Sciatic nerve (tissue), 2 donors: ENCODE results near the gene KLHL1. TPM values are rescaled to one million over a fixed set of nuclear protein-coding genes. Genes with fewer than 3 reads are reported as not detected.
"Not testable (repeated sequence)": the region's sequence is repeated elsewhere in the genome, so short reads cannot be mapped to it uniquely, and the experiment has no call there.

ENCODE experiments used
- ATAC-seq: fragments of 200-7000 bp; cut with Tn5 transposase; one replicate; pipeline ENCODE4 v1.9.1; 2020; ENCODE audit warnings: mild to moderate bottlenecking, moderate library complexity
- DNase-seq: peaks from one replicate; pipeline ENCODE4 v3.0.0-alpha.2; 2020; ENCODE audit warnings: low spot score
- intact Hi-C: fragments of 100-400 bp; cut with DNase I; formaldehyde crosslinking; loops from one replicate; pipeline ENCODE4 v1.14.2; 2022
- total RNA-seq: library from RNA; stranded (reverse); fragmentation: NEBNext Ultra II Directional; extraction: Animal tissue kit (Norgen Biotek cat#: 25700); gene quantifications from one replicate; pipeline ENCODE4 v1.2.1, GENCODE V29; 2021
- donor health status: DM: no; HTN: no; CAD: no.
- donor health status: DM: no; HTN: no; CAD: no.

Gene KLHL1
- total RNA-seq = not detected

GRCh38 chr13:70108356-70109105 is at the start of gene KLHL1:
KLHL1 (minus strand) TSS chr13:70108452; CDS start chr13:70107699, 753 bp downstream.
- ATAC-seq = no peak
- no peak for DNase-seq
- intact Hi-C loops = no loop called here

GRCh38 chr13:70142658-70143057 is 34.4 kb upstream of the KLHL1 start:
- intact Hi-C loops, DNase-seq, ATAC-seq: not testable (repeated sequence)

- intact Hi-C loops = no loop called here
- DNase-seq = no peak
- no peak for ATAC-seq
These were observed 19.8 kb upstream of the KLHL1 start for GRCh38 chr13:70128098-70128497.

GRCh38 chr13:70125693-70126092 is 17.4 kb upstream of the KLHL1 start:
- DNase-seq (no peak), ATAC-seq (no peak)
- intact Hi-C loops = no loop called here

- DNase-seq = no peak
- intact Hi-C loops = no loop called here
- no peak for ATAC-seq
These were observed 9.2 kb upstream of the KLHL1 start for GRCh38 chr13:70117338-70117905.

GRCh38 chr13:70107498-70108281 is 562 bp downstream of the KLHL1 start, which contains the start of gene ATXN8OS:
ATXN8OS (plus strand) TSS chr13:70107826.
- DNase-seq (peak; percentile 27), ATAC-seq (peak; percentile 36)
- intact Hi-C loops = no loop called here

GRCh38 chr13:70107125-70107497 is 1.1 kb downstream of the KLHL1 start:
- DNase-seq (peak; percentile 21), ATAC-seq (no peak)
- intact Hi-C loops = no loop called here

GRCh38 chr13:70104481-70104880 is 3.8 kb downstream of the KLHL1 start:
- DNase-seq (no peak), ATAC-seq (no peak)
- intact Hi-C loops = no loop called here

- no peak for ATAC-seq
- DNase-seq = no peak
- intact Hi-C loops = no loop called here
These were observed 9.6 kb downstream of the KLHL1 start for GRCh38 chr13:70098669-70099068.

- intact Hi-C loops = no loop called here
- DNase-seq (no peak), ATAC-seq (no peak)
These were observed 18.1 kb downstream of the KLHL1 start for GRCh38 chr13:70090036-70090723.

- intact Hi-C loops = no loop called here
- DNase-seq = no peak
- ATAC-seq = no peak
These were observed 19.3 kb downstream of the KLHL1 start for GRCh38 chr13:70088926-70089325.

GRCh38 chr13:70087247-70087646 is 21.0 kb downstream of the KLHL1 start:
- no peak for DNase-seq
- ATAC-seq = no peak
- intact Hi-C loops = no loop called here

- ATAC-seq = no peak
- intact Hi-C loops = no loop called here
- DNase-seq = no peak
These were observed 28.2 kb downstream of the KLHL1 start for GRCh38 chr13:70080012-70080411.

GRCh38 chr13:70054572-70054971 is 53.7 kb downstream of the KLHL1 start:
- no peak for DNase-seq
- intact Hi-C loops = no loop called here
- no peak for ATAC-seq

- DNase-seq (no peak), ATAC-seq (no peak)
- intact Hi-C loops = no loop called here
These were observed 56.7 kb downstream of the KLHL1 start for GRCh38 chr13:70051531-70051930.

GRCh38 chr13:70043685-70044084 is 64.6 kb downstream of the KLHL1 start:
- DNase-seq (no peak), ATAC-seq (no peak)
- intact Hi-C loops = no loop called here

- DNase-seq = no peak
- intact Hi-C loops = no loop called here
These were observed 66.1 kb downstream of the KLHL1 start for GRCh38 chr13:70042193-70042592.

GRCh38 chr13:70034286-70034685 is 74.0 kb downstream of the KLHL1 start:
- ATAC-seq (no peak), DNase-seq (no peak)
- intact Hi-C loops = no loop called here

More at GRCh38 chr13:70042193-70042592, 66.1 kb downstream of the KLHL1 start:
- ATAC-seq = no peak

GRCh38 chr13:70027551-70027950 is 80.7 kb downstream of the KLHL1 start:
- DNase-seq = no peak
- intact Hi-C loops = no loop called here
- ATAC-seq = no peak
